SK-N-SH (cell line): ENCODE measurements around the gene EXOC6B. TPM values are rescaled to one million over a fixed set of nuclear protein-coding genes. Genes with fewer than 3 reads are reported as not detected.
A peak's percentile ranks its signal among the peaks of the same experiment; 100 is the strongest.

Experiments
- CTCF ChIA-PET: fragments of 300-600, 350-600 bp; formaldehyde crosslinking; extraction: SDS; loops from one replicate; lab custom pipeline; 2021; lab: Yijun Ruan, JAX
- POLR2A ChIA-PET: fragments of 350-600 bp; sonication (Branson Sonifier 250); formaldehyde crosslinking; extraction: SDS; loops from one replicate; lab custom pipeline; 2020; ENCODE audit warnings: antibody characterized with exemption, inconsistent platforms; lab: Yijun Ruan, JAX
- DNase-seq: peaks from one replicate; pipeline ENCODE4 v3.0.0; 2012
- H2AFZ ChIP-seq: fragments of 200-600 bp; sonication (generic); 2 replicates; pipeline ENCODE4 v1.8.1; 2016; ENCODE audit warnings: antibody characterized with exemption, mild to moderate bottlenecking, low read depth
- H3F3A ChIP-seq: fragments of 200-600 bp; sonication (generic); replicated peaks from 2 replicates; pipeline ENCODE3; 2016; ENCODE audit warnings: antibody characterized with exemption, mild to moderate bottlenecking; ENCODE audit not compliant: insufficient read depth
- H3K27ac ChIP-seq, 2 experiments: fragments of 200-500 bp in 1 of 2; fragments of 200-600 bp in 1 of 2; sonication (Bioruptor generic) in 1 of 2; sonication (generic), shearing (Covaris generic) in 1 of 2; 2 replicates each; pipeline versions ENCODE4 v1.5.1 to v1.6.1; 2014 to 2016; ENCODE audit warnings: low read depth in 2 of 2, inconsistent platforms in 1 of 2, low read length in 1 of 2, mild to moderate bottlenecking in 1 of 2, mixed read lengths in 1 of 2
- H3K27me3 ChIP-seq: fragments of 200-600 bp; sonication (generic), shearing (Covaris generic); 2 replicates; pipeline ENCODE4 v1.6.1; 2016; ENCODE audit warnings: mixed run types; ENCODE audit not compliant: insufficient read depth
- H3K36me3 ChIP-seq, 2 experiments: fragments of 200-500 bp in 1 of 2; fragments of 200-600 bp in 1 of 2; sonication (Bioruptor generic) in 1 of 2; sonication (generic) in 1 of 2; replicated peaks in 1 of 2; 2 replicates each; pipeline versions ENCODE3 to v1.5.1; 2014 to 2016; ENCODE audit warnings: low read length in 1 of 2, mild to moderate bottlenecking in 1 of 2; ENCODE audit not compliant: insufficient read depth in 2 of 2, control insufficient read depth in 1 of 2
- H3K4me1 ChIP-seq, 2 experiments: fragments of 200-500 bp in 1 of 2; fragments of 200-600 bp in 1 of 2; sonication (Bioruptor generic) in 1 of 2; sonication (generic), shearing (Covaris generic) in 1 of 2; 2 replicates each; pipeline versions ENCODE4 v1.5.1 to v1.6.1; 2014 to 2016; ENCODE audit warnings: low read depth in 1 of 2, low read length in 1 of 2, mixed run types in 1 of 2; ENCODE audit not compliant: insufficient read depth in 2 of 2, control insufficient read depth in 1 of 2
- H3K4me2 ChIP-seq: fragments of 200-600 bp; sonication (generic), shearing (Covaris generic); 2 replicates; pipeline ENCODE4 v1.6.1; 2017; ENCODE audit warnings: mixed run types
- H3K4me3 ChIP-seq, 2 experiments: fragments of 200-500 bp in 1 of 2; fragments of 200-600 bp in 1 of 2; sonication (Bioruptor generic) in 1 of 2; sonication (generic), shearing (Covaris generic) in 1 of 2; 2 replicates each; pipeline versions ENCODE4 v1.5.1 to v1.8.1; 2014 to 2016; ENCODE audit warnings: low read depth in 2 of 2, inconsistent platforms in 1 of 2, low read length in 1 of 2, mild to moderate bottlenecking in 1 of 2, mixed read lengths in 1 of 2, moderate library complexity in 1 of 2
- H3K79me2 ChIP-seq: fragments of 200-600 bp; sonication (generic); 2 replicates; pipeline ENCODE4 v1.8.1; 2017; ENCODE audit warnings: mild to moderate bottlenecking; ENCODE audit not compliant: insufficient read depth
- H3K9ac ChIP-seq: fragments of 200-600 bp; sonication (generic); 2 replicates; pipeline ENCODE4 v1.6.1; 2017; ENCODE audit warnings: mixed run types
- H3K9me2 ChIP-seq: fragments of 200-600 bp; sonication (generic); 2 replicates; pipeline ENCODE4 v1.6.1; 2017; ENCODE audit warnings: mixed run types
- H3K9me3 ChIP-seq: fragments of 200-600 bp; sonication (generic); 2 replicates; pipeline ENCODE4 v1.6.1; 2017; ENCODE audit warnings: mixed run types, mild to moderate bottlenecking, moderate library complexity
- H4K20me1 ChIP-seq: fragments of 200-600 bp; sonication (generic); 2 replicates; pipeline ENCODE4 v1.6.1; 2017; ENCODE audit warnings: mild to moderate bottlenecking, mixed run types; ENCODE audit not compliant: insufficient read depth
- GABPA ChIP-seq: IDR thresholded peaks from 2 replicates; pipeline ENCODE4 v1.4.0; 2012; ENCODE audit warnings: low read depth, mild to moderate bottlenecking
- JUND ChIP-seq: IDR thresholded peaks from 2 replicates; pipeline ENCODE4 v1.4.0; 2012
- NRF1 ChIP-seq: IDR thresholded peaks from 2 replicates; pipeline ENCODE4 v1.6.1; 2012; ENCODE audit warnings: low read depth, mild to moderate bottlenecking, low read length
- PBX3 ChIP-seq: IDR thresholded peaks from 2 replicates; pipeline ENCODE4; 2012
- RAD21 ChIP-seq: IDR thresholded peaks from 2 replicates; pipeline ENCODE4 v1.6.1; 2012; ENCODE audit warnings: mild to moderate bottlenecking, low read length
- RFX5 ChIP-seq: IDR thresholded peaks from 2 replicates; pipeline ENCODE4 v1.6.1; 2012; ENCODE audit warnings: mild to moderate bottlenecking, improper control_type of control experiment, low read length
- RXRA ChIP-seq: IDR thresholded peaks from 2 replicates; pipeline ENCODE4 v1.4.0; 2012; ENCODE audit warnings: low read depth, mild to moderate bottlenecking, borderline replicate concordance
- TAF1 ChIP-seq: IDR thresholded peaks from 2 replicates; pipeline ENCODE4 v1.6.1; 2012; ENCODE audit warnings: low read depth, mild to moderate bottlenecking, low read length, moderate library complexity, borderline replicate concordance
- TCF12 ChIP-seq: IDR thresholded peaks from 2 replicates; pipeline ENCODE4 v1.4.0; 2012
- TEAD4 ChIP-seq: IDR thresholded peaks from 2 replicates; pipeline ENCODE4 v1.4.0; 2012; ENCODE audit warnings: mild to moderate bottlenecking, borderline replicate concordance; ENCODE audit not compliant: insufficient read depth
- USF2 ChIP-seq: fragments of 150-350 bp; IDR thresholded peaks from 2 replicates; pipeline ENCODE4 v1.6.1; 2017; ENCODE audit warnings: antibody characterized with exemption, low read length, low read depth, borderline replicate concordance
- ZBTB33 ChIP-seq: IDR thresholded peaks from 2 replicates; pipeline ENCODE4 v1.4.0; 2012; ENCODE audit warnings: low read depth, borderline replicate concordance
- WGBS: methylation state at CpG from one replicate; pipeline ENCODE4 v1.1.6; 2017; ENCODE audit warnings: low lambda C conversion rate; 5-methylcytosine and 5-hydroxymethylcytosine counted together
- polyA plus RNA-seq, 3 experiments: library from polyadenylated mRNA; depleted of rRNA; stranded (reverse); fragments of >200 nt; gene quantifications; 2 replicates each; pipeline ENCODE4 v1.2.3, GENCODE V29; 2012

The EXOC6B gene
- polyA plus RNA-seq, 1 of the 3 experiments (the other 2 are of a cell fraction): 7.4 TPM

- Histone ChIP-seq H3K27ac (no peak overlapping the region), H3K36me3 (no peaks in the 10 kb centered on the region), H3K4me3 (no peak overlapping the region), H3K9ac (no peak overlapping the region), H3K4me2 (no peak overlapping the region), H3K79me2 (no peaks in the 10 kb centered on the region), H3K4me1 (no peaks in the 10 kb centered on the region), H2AFZ (no peak overlapping the region), H3K9me2 (no peaks in the 10 kb centered on the region), H3F3A (peaks cover 5% of the 10 kb centered on the region), H3K9me3 (0 out of 2 replicates have a peak, but pooled peaks cover 3% of the 10 kb centered on the region), H3K27me3 (no peaks in the 10 kb centered on the region), H4K20me1 (no peaks in the 10 kb centered on the region)
- no peak for DNase-seq
- ChIA-PET CTCF (no interaction called here), POLR2A (no interaction called here)
- TF ChIP-seq GABPA (no peak), JUND (no peak), ZBTB33 (no peak), TEAD4 (no peak)
- 43% methylated on average over 1 of the region's 1 CpG for WGBS
These were observed 439.5 kb downstream of the EXOC6B start for GRCh38 chr2:72386288-72386687.

- CTCF ChIA-PET: no interaction called here
These were observed 447.0 kb downstream of the EXOC6B start for GRCh38 chr2:72378753-72379348.

More at GRCh38 chr2:72378753-72379348, 447.0 kb downstream of the EXOC6B start:
- H3K27ac ChIP-seq: no peak overlapping the region
- H2AFZ ChIP-seq: no peak overlapping the region
- H3K9me3 ChIP-seq: no peaks in the 10 kb centered on the region; the same call in 1 of the 2 replicates
- no peaks in the 10 kb centered on the region for H3K4me1 ChIP-seq
- H3K27me3 ChIP-seq: no peaks in the 10 kb centered on the region
- WGBS: 34% methylated on average over 1 of the region's 1 CpG
- peaks cover 0 to 16% of the 10 kb centered on the region in 2 experiments for H3K36me3 ChIP-seq
- no peaks in the 10 kb centered on the region for H3K79me2 ChIP-seq
- no peak for DNase-seq
- no peaks in the 10 kb centered on the region for H4K20me1 ChIP-seq
- H3K4me2 ChIP-seq: no peak overlapping the region
- H3K4me3 ChIP-seq: no peak overlapping the region
- no peaks in the 10 kb centered on the region for H3K9me2 ChIP-seq
- POLR2A ChIA-PET: no interaction called here
- no peak overlapping the region for H3K9ac ChIP-seq
- no peaks in the 10 kb centered on the region for H3F3A ChIP-seq
- TF ChIP-seq RFX5 (no peak), NRF1 (no peak), RXRA (no peak), PBX3 (peak; percentile 56), RAD21 (no peak), TCF12 (peak; percentile 60), GABPA (no peak), TAF1 (no peak), USF2 (no peak)
- TF ChIP-seq, all 33 proteins: peak for 2
